ENCODE results near the gene CELF4. TPM values are rescaled to one million over a fixed set of nuclear protein-coding genes. Genes with fewer than 3 reads are reported as not detected.
A peak's percentile ranks its signal among the peaks of the same experiment; 100 is the strongest.

Gene CELF4
- total RNA-seq, 1 donor from 2014 or later = 0.22 TPM

DNA sequence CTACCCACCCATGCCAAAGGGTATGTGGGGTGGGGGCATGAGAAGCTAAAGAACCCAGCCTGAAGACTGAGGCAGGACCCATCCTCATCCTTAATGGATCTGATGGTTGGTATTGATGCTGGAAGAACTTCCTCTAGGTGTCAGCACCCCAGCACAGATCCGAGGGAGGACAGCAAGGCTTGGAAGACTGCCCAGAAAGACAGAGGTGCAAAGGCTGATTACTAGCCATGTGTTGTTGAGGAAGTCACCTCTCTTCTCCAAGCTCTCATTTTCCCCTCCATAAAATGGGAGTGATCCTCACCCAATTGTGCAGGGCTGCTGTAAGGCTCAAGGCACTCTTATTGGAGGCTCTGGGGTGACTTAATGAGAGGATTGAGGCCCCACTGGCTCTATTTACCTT is 256.5 kb downstream of the CELF4 start:
- no peaks in the 10 kb centered on the region for H3K36me3 Mint-ChIP-seq (ENCODE audit: low read depth)
- H3K4me3 Mint-ChIP-seq (ENCODE audit: unreplicated experiment) = no peak overlapping the region
- H3K27me3 Mint-ChIP-seq (ENCODE audit: low read depth) = no peaks in the 10 kb centered on the region
- TF ChIP-seq, protein P1, sequence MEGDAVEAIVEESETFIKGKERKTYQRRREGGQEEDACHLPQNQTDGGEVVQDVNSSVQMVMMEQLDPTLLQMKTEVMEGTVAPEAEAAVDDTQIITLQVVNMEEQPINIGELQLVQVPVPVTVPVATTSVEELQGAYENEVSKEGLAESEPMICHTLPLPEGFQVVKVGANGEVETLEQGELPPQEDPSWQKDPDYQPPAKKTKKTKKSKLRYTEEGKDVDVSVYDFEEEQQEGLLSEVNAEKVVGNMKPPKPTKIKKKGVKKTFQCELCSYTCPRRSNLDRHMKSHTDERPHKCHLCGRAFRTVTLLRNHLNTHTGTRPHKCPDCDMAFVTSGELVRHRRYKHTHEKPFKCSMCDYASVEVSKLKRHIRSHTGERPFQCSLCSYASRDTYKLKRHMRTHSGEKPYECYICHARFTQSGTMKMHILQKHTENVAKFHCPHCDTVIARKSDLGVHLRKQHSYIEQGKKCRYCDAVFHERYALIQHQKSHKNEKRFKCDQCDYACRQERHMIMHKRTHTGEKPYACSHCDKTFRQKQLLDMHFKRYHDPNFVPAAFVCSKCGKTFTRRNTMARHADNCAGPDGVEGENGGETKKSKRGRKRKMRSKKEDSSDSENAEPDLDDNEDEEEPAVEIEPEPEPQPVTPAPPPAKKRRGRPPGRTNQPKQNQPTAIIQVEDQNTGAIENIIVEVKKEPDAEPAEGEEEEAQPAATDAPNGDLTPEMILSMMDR (IDR thresholded peaks at IDR 0.05) = peak; percentile 11
- no peak overlapping the region for H3K27ac Mint-ChIP-seq (ENCODE audit: unreplicated experiment)
- no peak for DNase-seq (ENCODE audit: low spot score)
- no peaks in the 10 kb centered on the region for H3K9me3 Mint-ChIP-seq (ENCODE audit: low read depth)
- H3K4me1 Mint-ChIP-seq (ENCODE audit: low read depth) = peaks cover 22% of the 10 kb centered on the region

DNA sequence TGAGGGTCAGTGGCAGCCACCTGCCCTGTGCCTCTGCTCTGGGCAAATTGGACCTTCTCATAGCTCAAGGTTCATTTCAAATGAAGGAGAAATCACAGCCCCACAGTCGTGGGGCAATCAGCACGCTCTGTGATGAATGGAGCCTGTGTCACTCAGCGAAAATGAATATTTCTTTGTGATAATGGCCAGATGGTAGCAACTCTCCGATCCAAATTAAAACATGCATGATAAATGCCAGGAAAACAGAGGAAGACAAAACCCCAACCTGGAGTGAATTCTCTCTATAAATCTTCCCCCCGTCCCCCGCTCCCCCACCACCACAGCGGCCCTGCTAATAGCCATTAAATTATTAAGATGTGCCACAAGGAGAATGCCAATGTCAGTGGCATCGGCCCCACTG is 258.4 kb downstream of the CELF4 start:
- no peaks in the 10 kb centered on the region for H3K27me3 Mint-ChIP-seq (ENCODE audit: low read depth)
- no peak overlapping the region for H3K4me3 Mint-ChIP-seq (ENCODE audit: unreplicated experiment)
- no peak for DNase-seq (ENCODE audit: low spot score)
- TF ChIP-seq, protein P1 (IDR thresholded peaks at IDR 0.05) = no peak
- H3K36me3 Mint-ChIP-seq (ENCODE audit: low read depth) = no peaks in the 10 kb centered on the region
- H3K4me1 Mint-ChIP-seq (ENCODE audit: low read depth) = peaks cover 26% of the 10 kb centered on the region
- H3K9me3 Mint-ChIP-seq (ENCODE audit: low read depth) = no peaks in the 10 kb centered on the region
- H3K27ac Mint-ChIP-seq (ENCODE audit: unreplicated experiment) = no peak overlapping the region

DNA sequence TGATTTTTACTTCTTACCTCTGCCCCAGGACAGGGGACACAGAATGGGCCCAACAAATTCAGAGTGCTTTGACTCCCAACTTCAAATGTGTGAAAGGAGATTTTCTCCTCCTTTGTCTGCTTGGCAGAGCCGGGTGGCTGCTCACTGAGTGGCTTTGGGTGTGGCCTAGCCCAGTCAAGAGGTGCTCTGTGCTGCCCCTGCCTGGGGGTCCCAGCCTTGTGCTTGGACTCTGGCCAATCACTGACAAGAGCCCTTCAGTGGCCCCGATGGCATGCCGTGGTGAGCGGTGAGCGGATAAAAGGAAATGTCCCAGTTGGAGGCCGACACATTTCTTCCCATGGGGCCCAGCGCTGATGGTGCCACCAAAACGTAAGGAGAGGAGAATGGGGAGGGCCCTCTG is 259.2 kb downstream of the CELF4 start:
- Mint-ChIP-seq H3K36me3 (ENCODE audit: low read depth) (no peaks in the 10 kb centered on the region), H3K27me3 (ENCODE audit: low read depth) (no peaks in the 10 kb centered on the region), H3K27ac (ENCODE audit: unreplicated experiment) (no peak overlapping the region), H3K4me1 (ENCODE audit: low read depth) (peaks cover 26% of the 10 kb centered on the region), H3K4me3 (ENCODE audit: unreplicated experiment) (no peak overlapping the region), H3K9me3 (ENCODE audit: low read depth) (no peaks in the 10 kb centered on the region)
- no peak for DNase-seq (ENCODE audit: low spot score)
- TF ChIP-seq, protein P1 (IDR thresholded peaks at IDR 0.05) = no peak

DNA sequence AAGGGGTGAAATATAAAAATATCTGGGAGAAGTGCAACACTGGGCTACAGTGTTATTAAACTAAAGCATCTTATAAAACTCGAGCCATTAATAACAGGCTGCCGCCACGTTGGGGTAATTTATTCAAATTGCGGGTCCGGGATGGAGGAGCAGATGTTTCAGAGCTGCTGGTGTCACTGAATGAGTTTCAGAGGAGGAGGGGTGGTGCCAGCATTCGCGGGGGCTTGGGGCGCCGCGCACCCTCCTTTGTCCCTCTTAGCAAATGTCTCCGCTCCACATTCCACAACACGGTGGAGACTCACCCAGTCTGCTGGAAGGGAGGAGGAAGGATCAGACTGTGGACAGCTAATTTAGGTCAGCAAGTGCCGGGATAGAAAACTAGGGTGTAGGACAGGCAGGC is 260.5 kb downstream of the CELF4 start:
- no peak for DNase-seq (ENCODE audit: low spot score)
- TF ChIP-seq, protein P1 (IDR thresholded peaks at IDR 0.05) = no peak
- Mint-ChIP-seq H3K4me3 (ENCODE audit: unreplicated experiment) (no peak overlapping the region), H3K36me3 (ENCODE audit: low read depth) (no peaks in the 10 kb centered on the region), H3K9me3 (ENCODE audit: low read depth) (no peaks in the 10 kb centered on the region), H3K27me3 (ENCODE audit: low read depth) (no peaks in the 10 kb centered on the region), H3K4me1 (ENCODE audit: low read depth) (peaks cover 21% of the 10 kb centered on the region), H3K27ac (ENCODE audit: unreplicated experiment) (no peak overlapping the region)

DNA sequence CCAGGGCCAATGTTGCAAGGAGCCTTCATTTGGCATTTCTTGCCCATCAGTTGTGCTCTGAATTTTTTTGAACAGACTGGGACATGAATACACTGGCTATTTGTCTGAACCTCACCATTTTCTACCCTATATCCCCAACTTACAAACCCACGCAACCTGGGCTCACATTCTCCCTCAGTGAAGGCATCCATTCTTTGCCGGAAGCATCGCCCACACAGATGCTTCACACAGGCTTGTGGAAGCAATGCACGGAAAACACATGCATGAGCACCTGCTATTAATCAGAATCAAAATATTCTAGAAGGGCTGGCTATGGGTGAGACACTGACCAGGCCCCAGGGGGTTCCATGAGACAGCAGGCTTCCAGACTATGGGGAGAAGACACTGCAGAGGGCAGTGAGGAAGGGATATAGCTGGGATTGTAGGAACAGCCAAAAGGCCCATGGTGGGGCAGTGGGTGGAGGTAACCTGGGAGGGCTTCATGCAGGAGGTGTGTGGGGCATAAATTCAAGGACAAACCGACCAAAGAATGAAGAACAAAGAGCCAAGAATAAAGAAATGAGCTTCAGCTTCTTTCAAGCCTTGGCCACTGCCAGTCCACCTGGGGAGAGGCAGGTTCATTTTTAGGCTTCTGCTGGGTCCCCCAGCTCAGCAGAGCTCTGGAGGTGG is 261.5 kb downstream of the CELF4 start:
- TF ChIP-seq, protein P1 (IDR thresholded peaks at IDR 0.05) = no peak
- H3K27me3 Mint-ChIP-seq (ENCODE audit: low read depth) = no peaks in the 10 kb centered on the region
- no peak overlapping the region for H3K4me3 Mint-ChIP-seq (ENCODE audit: unreplicated experiment)
- DNase-seq (ENCODE audit: low spot score) = no peak
- no peak overlapping the region for H3K27ac Mint-ChIP-seq (ENCODE audit: unreplicated experiment)
- H3K36me3 Mint-ChIP-seq (ENCODE audit: low read depth) = no peaks in the 10 kb centered on the region
- no peaks in the 10 kb centered on the region for H3K9me3 Mint-ChIP-seq (ENCODE audit: low read depth)
- peaks cover 22% of the 10 kb centered on the region for H3K4me1 Mint-ChIP-seq (ENCODE audit: low read depth)

Data from chondrocyte (in vitro differentiated cells).